ENCODE results near the gene THRA.

THRA gene

GRCh38 chr17:40071313-40072039 is 8.7 kb downstream of the THRA start:
- no peak overlapping the region for H3K4me3 ChIP-seq (ENCODE audit: low read depth, low read length)
- TF ChIP-seq CTCF (IDR thresholded peaks at IDR 0.05; ENCODE audit: borderline replicate concordance, insufficient read depth, low read depth, low read length) = no peak

- no peak for TF ChIP-seq CTCF (IDR thresholded peaks at IDR 0.05; ENCODE audit: borderline replicate concordance, insufficient read depth, low read depth, low read length)
- H3K4me3 ChIP-seq (ENCODE audit: low read depth, low read length) = no peak overlapping the region
Observed at GRCh38 chr17:40072040-40072734, 9.4 kb downstream of the THRA start.

- no peak overlapping the region for H3K4me3 ChIP-seq (ENCODE audit: low read depth, low read length)
- TF ChIP-seq CTCF (IDR thresholded peaks at IDR 0.05; ENCODE audit: borderline replicate concordance, insufficient read depth, low read depth, low read length) = no peak
Observed at GRCh38 chr17:40072735-40073346, 10.1 kb downstream of the THRA start.

- H3K4me3 ChIP-seq (ENCODE audit: low read depth, low read length) = no peak overlapping the region
- no peak for TF ChIP-seq CTCF (IDR thresholded peaks at IDR 0.05; ENCODE audit: borderline replicate concordance, insufficient read depth, low read depth, low read length)
Observed at GRCh38 chr17:40073454-40074174, 10.8 kb downstream of the THRA start.

GRCh38 chr17:40074175-40074512 is 11.4 kb downstream of the THRA start:
- H3K4me3 ChIP-seq (ENCODE audit: low read depth, low read length) = no peak overlapping the region
- TF ChIP-seq CTCF (IDR thresholded peaks at IDR 0.05; ENCODE audit: borderline replicate concordance, insufficient read depth, low read depth, low read length) = no peak

GRCh38 chr17:40074871-40075200 is 12.1 kb downstream of the THRA start:
- no peak for TF ChIP-seq CTCF (IDR thresholded peaks at IDR 0.05; ENCODE audit: borderline replicate concordance, insufficient read depth, low read depth, low read length)
- no peak overlapping the region for H3K4me3 ChIP-seq (ENCODE audit: low read depth, low read length)

Data from GM12875 (cell line).